GM12878 (cell line): ENCODE results near the gene CKMT2. TPM values are rescaled to one million over a fixed set of nuclear protein-coding genes. Genes with fewer than 3 reads are reported as not detected.

ENCODE experiments used
- ATAC-seq: fragments of 200-7000 bp; cut with Tn5 transposase; 3 replicates; pipeline ENCODE4 v1.9.1; 2020; ENCODE audit warnings: mild to moderate bottlenecking, moderate library complexity
- BruUV-seq: library from RNA; stranded (reverse); fragments of 400-500 nt; replicated peaks from 2 replicates; lab custom pipeline; 2021; lab: Mats Ljungman, UMichigan
- CTCF ChIA-PET: fragments of 300-600 bp; sonication (Branson Sonifier 250); formaldehyde crosslinking; extraction: SDS; loops from one replicate; lab custom pipeline; 2021; ENCODE audit warnings: inconsistent platforms; lab: Yijun Ruan, JAX
- POLR2A ChIA-PET: fragments of 350-600 bp; formaldehyde crosslinking; extraction: SDS; loops from one replicate; lab custom pipeline; 2021; ENCODE audit warnings: inconsistent platforms; lab: Charles Lee
- RAD21 ChIA-PET: fragments of 300-600 bp; sonication (Branson Sonifier 250); formaldehyde crosslinking; loops from one replicate; lab custom pipeline; 2023; ENCODE audit warnings: antibody characterized with exemption; ENCODE audit not compliant: unreplicated experiment; lab: Charles Lee
- SMC1A ChIA-PET: fragments of 300-600 bp; sonication (Branson Sonifier 250); formaldehyde crosslinking; loops from one replicate; lab custom pipeline; 2023; ENCODE audit not compliant: unreplicated experiment, uncharacterized antibody; lab: Charles Lee
- DNase-seq: peaks from one replicate; pipeline ENCODE4 v3.0.0-alpha.2; 2011; ENCODE audit warnings: low read depth, low spot score
- FAIRE-seq: peaks from 3 replicates; lab custom pipeline; 2011; peaks lifted over from hg19 to GRCh38; lab: Jason Lieb, UNC
- H2AFZ ChIP-seq: 2 replicates; pipeline ENCODE4 v1.6.0; 2011; ENCODE audit warnings: low read depth, low read length, control low read depth; ENCODE audit not compliant: control insufficient read depth
- H3K27ac ChIP-seq: 2 replicates; pipeline ENCODE4 v1.5.1; 2011; ENCODE audit warnings: control low read depth; ENCODE audit not compliant: control insufficient read depth, insufficient read depth
- H3K27me3 ChIP-seq, 2 experiments: replicated peaks in 1 of 2; 2 replicates each; pipeline versions ENCODE4 v1.6.0 to v1.6.1; 2011; ENCODE audit warnings: low read length in 1 of 2; ENCODE audit not compliant: control insufficient read depth in 2 of 2, insufficient read depth in 2 of 2
- H3K36me3 ChIP-seq, 2 experiments: 2 replicates each; pipeline ENCODE4 v1.5.1; 2011; ENCODE audit warnings: low read length in 1 of 2; ENCODE audit not compliant: control insufficient read depth in 2 of 2, insufficient read depth in 2 of 2
- H3K4me1 ChIP-seq: 2 replicates; pipeline ENCODE4 v1.6.1; 2011; ENCODE audit warnings: mild to moderate bottlenecking, low read length, moderate library complexity, mixed read lengths; ENCODE audit not compliant: control insufficient read depth, insufficient read depth
- H3K4me2 ChIP-seq: 2 replicates; pipeline ENCODE4 v1.6.0; 2011; ENCODE audit warnings: control low read depth; ENCODE audit not compliant: control insufficient read depth, insufficient read depth
- H3K4me3 ChIP-seq: fragments of 200-600 bp; sonication (generic); 2 replicates; pipeline ENCODE4 v1.5.1; 2016
- H3K79me2 ChIP-seq: 2 replicates; pipeline ENCODE4 v1.6.0; 2011; ENCODE audit warnings: low read length; ENCODE audit not compliant: control insufficient read depth, insufficient read depth
- H3K9ac ChIP-seq: 2 replicates; pipeline ENCODE4 v1.8.0; 2011; ENCODE audit warnings: low read length, control low read depth, mixed read lengths; ENCODE audit not compliant: control insufficient read depth, insufficient read depth
- H3K9me3 ChIP-seq: replicated peaks from 3 replicates; pipeline ENCODE4 v1.5.1; 2011; ENCODE audit warnings: mild to moderate bottlenecking, low read length; ENCODE audit not compliant: control insufficient read depth, insufficient read depth
- H4K20me1 ChIP-seq: 2 replicates; pipeline ENCODE4 v1.6.0; 2011; ENCODE audit not compliant: control insufficient read depth, insufficient read depth
- BACH1 ChIP-seq: fragments of 450-650 bp; IDR thresholded peaks from 2 replicates; pipeline ENCODE4 v1.6.1; 2017; ENCODE audit warnings: mild to moderate bottlenecking, borderline replicate concordance
- KDM1A ChIP-seq: fragments of 200-600 bp; sonication (generic); IDR thresholded peaks from 2 replicates; pipeline ENCODE4 v1.6.1; 2016; ENCODE audit warnings: borderline replicate concordance
- POLR2A ChIP-seq: IDR thresholded peaks from 2 replicates; pipeline ENCODE4 v1.6.1; 2011; ENCODE audit warnings: low read depth, mild to moderate bottlenecking, low read length
- TCF7 ChIP-seq: IDR thresholded peaks from 2 replicates; pipeline ENCODE4 v1.6.1; 2014; ENCODE audit warnings: antibody characterized with exemption, borderline replicate concordance
- ZNF217 ChIP-seq: fragments of 450-650 bp; IDR thresholded peaks from 2 replicates; pipeline ENCODE4 v1.6.1; 2017; ENCODE audit warnings: antibody characterized with exemption, mild to moderate bottlenecking
- ZSCAN29 ChIP-seq: fragments of 450-650 bp; IDR thresholded peaks from 2 replicates; pipeline ENCODE4 v1.6.1; 2017; ENCODE audit warnings: mild to moderate bottlenecking, moderate library complexity
- ZZZ3 ChIP-seq: IDR thresholded peaks from 2 replicates; pipeline ENCODE4 v1.6.1; 2011; ENCODE audit warnings: low read depth; ENCODE audit not compliant: control insufficient read depth, insufficient read length
- WGBS: methylation state at CpG from one replicate; pipeline ENCODE4 v1.1.6; 2016; ENCODE audit warnings: low lambda C conversion rate; ENCODE audit not compliant: insufficient replicate concordance, insufficient coverage; ENCODE audit errors: missing lambda C conversion rate; 5-methylcytosine and 5-hydroxymethylcytosine counted together
- in situ Hi-C: fragments of 300-500 bp; cut with MboI; formaldehyde crosslinking; loops from 9 replicates; pipeline ENCODE4 v1.14.3; 2018; ENCODE audit warnings: mixed read lengths
- intact Hi-C: fragments of 100-400 bp; cut with micrococcal nuclease; formaldehyde crosslinking; loops from one replicate; pipeline ENCODE4 v1.14.2; 2022; ENCODE audit not compliant: unreplicated experiment
- polyA plus RNA-seq, 11 experiments: library from polyadenylated mRNA; depleted of rRNA in 4 of 11; unstranded in 6 of 11; stranded (reverse) in 5 of 11; fragments of >200 nt; fragmentation: Nextera tagmentation in 4 of 11; fragmentation: Illumina TruSeq in 1 of 11; extraction: Ambion mirVana in 4 of 11; extraction: Trizol in 1 of 11; gene quantifications; 1 replicate in 1 of 11; 2 replicates in 10 of 11; pipeline versions ENCODE4 v1.2.1 to v1.2.3, GENCODE V29; 2011 to 2016; ENCODE audit warnings: inconsistent platforms in 2 of 11, missing spikeins in 2 of 11, low read depth in 1 of 11
- total RNA-seq, 4 experiments: library from RNA; depleted of rRNA in 3 of 4; stranded (reverse); fragments of >200 nt in 3 of 4; fragmentation: Illumina TruSeq in 1 of 4; extraction: Trizol in 1 of 4; gene quantifications; 2 replicates each; pipeline versions ENCODE4 v1.2.1 to v1.2.3, GENCODE V29; 2013 to 2021
- TF ChIP-seq, protein P1 (sequence below): fragments of 450-650 bp; IDR thresholded peaks from 2 replicates; pipeline ENCODE4 v1.6.1; 2017; ENCODE audit warnings: mild to moderate bottlenecking, moderate library complexity
- TF ChIP-seq, protein P2 (sequence below): IDR thresholded peaks from 2 replicates; pipeline ENCODE4 v1.6.1; 2012; ENCODE audit warnings: low read depth, low read length, improper control_type of control experiment
- TF ChIP-seq, protein P3 (sequence below): fragments of 450-650 bp; formaldehyde crosslinking; IDR thresholded peaks from 2 replicates; pipeline ENCODE4 v1.4.0; 2020; ENCODE audit warnings: mild to moderate bottlenecking, moderate library complexity
- TF ChIP-seq, protein P4 (sequence below): IDR thresholded peaks from 2 replicates; pipeline ENCODE4 v1.6.1; 2012; ENCODE audit warnings: low read depth, low read length, improper control_type of control experiment
- TF ChIP-seq, protein P5 (sequence below): fragments of 450-650 bp; IDR thresholded peaks from 2 replicates; pipeline ENCODE4 v1.6.1; 2017; ENCODE audit warnings: borderline replicate concordance

Gene CKMT2
- total and polyA plus RNA-seq, 10 of the 15 experiments (the other 5 are each of a cell fraction or from before 2014, with no cell fraction given) = 0.70 to 1.2 TPM; not detected in 8

DNA sequence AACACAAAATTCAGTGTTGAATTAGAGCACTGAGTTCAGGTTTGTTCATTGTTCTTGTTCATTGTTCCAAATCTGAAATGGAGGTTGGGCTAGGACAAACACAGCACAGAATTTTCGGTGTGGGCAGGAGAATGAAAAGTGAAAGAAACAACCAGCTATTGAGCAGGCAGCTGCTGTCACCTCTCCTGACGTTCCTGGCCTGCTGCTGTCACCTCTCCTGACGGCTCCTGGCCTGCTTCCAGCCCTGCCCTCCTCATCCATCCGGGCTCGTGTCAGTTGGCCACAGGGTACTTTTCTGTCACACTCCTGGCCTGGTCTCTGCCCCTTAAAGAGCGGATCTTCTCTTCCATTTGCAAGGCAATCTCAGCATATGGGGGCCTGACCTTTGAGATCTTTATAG, 45.2 kb upstream of the CKMT2 start (continued):
- TF ChIP-seq, protein P1, sequence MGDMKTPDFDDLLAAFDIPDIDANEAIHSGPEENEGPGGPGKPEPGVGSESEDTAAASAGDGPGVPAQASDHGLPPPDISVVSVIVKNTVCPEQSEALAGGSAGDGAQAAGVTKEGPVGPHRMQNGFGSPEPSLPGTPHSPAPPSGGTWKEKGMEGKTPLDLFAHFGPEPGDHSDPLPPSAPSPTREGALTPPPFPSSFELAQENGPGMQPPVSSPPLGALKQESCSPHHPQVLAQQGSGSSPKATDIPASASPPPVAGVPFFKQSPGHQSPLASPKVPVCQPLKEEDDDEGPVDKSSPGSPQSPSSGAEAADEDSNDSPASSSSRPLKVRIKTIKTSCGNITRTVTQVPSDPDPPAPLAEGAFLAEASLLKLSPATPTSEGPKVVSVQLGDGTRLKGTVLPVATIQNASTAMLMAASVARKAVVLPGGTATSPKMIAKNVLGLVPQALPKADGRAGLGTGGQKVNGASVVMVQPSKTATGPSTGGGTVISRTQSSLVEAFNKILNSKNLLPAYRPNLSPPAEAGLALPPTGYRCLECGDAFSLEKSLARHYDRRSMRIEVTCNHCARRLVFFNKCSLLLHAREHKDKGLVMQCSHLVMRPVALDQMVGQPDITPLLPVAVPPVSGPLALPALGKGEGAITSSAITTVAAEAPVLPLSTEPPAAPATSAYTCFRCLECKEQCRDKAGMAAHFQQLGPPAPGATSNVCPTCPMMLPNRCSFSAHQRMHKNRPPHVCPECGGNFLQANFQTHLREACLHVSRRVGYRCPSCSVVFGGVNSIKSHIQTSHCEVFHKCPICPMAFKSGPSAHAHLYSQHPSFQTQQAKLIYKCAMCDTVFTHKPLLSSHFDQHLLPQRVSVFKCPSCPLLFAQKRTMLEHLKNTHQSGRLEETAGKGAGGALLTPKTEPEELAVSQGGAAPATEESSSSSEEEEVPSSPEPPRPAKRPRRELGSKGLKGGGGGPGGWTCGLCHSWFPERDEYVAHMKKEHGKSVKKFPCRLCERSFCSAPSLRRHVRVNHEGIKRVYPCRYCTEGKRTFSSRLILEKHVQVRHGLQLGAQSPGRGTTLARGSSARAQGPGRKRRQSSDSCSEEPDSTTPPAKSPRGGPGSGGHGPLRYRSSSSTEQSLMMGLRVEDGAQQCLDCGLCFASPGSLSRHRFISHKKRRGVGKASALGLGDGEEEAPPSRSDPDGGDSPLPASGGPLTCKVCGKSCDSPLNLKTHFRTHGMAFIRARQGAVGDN = 0 out of 2 replicates have a peak, but pooled peaks have one; percentile 15
- TF ChIP-seq, protein P2, sequence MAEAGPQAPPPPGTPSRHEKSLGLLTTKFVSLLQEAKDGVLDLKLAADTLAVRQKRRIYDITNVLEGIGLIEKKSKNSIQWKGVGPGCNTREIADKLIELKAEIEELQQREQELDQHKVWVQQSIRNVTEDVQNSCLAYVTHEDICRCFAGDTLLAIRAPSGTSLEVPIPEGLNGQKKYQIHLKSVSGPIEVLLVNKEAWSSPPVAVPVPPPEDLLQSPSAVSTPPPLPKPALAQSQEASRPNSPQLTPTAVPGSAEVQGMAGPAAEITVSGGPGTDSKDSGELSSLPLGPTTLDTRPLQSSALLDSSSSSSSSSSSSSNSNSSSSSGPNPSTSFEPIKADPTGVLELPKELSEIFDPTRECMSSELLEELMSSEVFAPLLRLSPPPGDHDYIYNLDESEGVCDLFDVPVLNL = no peak
- peak; percentile 31; the same call in 1 of the 2 replicates for TF ChIP-seq POLR2A

DNA sequence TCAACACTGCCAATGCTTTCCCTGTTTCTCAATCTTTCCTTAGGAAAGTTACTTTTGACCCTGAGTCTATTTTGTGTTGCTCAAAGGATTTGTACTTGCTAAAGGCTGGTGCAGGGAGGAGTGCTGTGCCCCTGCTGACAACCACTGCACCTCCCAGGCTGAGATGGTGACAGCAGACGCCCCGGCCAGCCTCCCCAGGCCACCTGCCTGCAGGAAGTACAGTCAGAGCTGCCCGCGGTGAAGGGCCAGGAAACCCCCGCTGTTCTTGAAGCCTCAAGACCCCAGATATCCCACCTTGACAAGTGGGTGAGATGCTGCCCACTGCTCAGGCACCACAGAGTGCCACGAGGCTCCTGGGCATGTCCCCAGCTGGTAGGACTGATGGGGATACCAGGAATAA, 44.2 kb upstream of the CKMT2 start:
- in situ Hi-C loops = no loop called here
- BruUV-seq = no TSS peak
- TF ChIP-seq, protein P3, sequence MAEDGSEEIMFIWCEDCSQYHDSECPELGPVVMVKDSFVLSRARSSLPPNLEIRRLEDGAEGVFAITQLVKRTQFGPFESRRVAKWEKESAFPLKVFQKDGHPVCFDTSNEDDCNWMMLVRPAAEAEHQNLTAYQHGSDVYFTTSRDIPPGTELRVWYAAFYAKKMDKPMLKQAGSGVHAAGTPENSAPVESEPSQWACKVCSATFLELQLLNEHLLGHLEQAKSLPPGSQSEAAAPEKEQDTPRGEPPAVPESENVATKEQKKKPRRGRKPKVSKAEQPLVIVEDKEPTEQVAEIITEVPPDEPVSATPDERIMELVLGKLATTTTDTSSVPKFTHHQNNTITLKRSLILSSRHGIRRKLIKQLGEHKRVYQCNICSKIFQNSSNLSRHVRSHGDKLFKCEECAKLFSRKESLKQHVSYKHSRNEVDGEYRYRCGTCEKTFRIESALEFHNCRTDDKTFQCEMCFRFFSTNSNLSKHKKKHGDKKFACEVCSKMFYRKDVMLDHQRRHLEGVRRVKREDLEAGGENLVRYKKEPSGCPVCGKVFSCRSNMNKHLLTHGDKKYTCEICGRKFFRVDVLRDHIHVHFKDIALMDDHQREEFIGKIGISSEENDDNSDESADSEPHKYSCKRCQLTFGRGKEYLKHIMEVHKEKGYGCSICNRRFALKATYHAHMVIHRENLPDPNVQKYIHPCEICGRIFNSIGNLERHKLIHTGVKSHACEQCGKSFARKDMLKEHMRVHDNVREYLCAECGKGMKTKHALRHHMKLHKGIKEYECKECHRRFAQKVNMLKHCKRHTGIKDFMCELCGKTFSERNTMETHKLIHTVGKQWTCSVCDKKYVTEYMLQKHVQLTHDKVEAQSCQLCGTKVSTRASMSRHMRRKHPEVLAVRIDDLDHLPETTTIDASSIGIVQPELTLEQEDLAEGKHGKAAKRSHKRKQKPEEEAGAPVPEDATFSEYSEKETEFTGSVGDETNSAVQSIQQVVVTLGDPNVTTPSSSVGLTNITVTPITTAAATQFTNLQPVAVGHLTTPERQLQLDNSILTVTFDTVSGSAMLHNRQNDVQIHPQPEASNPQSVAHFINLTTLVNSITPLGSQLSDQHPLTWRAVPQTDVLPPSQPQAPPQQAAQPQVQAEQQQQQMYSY (CRISPR knock-in tag) = no peak
- TF ChIP-seq, protein P4, sequence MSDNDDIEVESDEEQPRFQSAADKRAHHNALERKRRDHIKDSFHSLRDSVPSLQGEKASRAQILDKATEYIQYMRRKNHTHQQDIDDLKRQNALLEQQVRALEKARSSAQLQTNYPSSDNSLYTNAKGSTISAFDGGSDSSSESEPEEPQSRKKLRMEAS = no peak
- TF ChIP-seq ZZZ3 = no peak
- no peak for TF ChIP-seq ZNF217
- TF ChIP-seq, protein P5, sequence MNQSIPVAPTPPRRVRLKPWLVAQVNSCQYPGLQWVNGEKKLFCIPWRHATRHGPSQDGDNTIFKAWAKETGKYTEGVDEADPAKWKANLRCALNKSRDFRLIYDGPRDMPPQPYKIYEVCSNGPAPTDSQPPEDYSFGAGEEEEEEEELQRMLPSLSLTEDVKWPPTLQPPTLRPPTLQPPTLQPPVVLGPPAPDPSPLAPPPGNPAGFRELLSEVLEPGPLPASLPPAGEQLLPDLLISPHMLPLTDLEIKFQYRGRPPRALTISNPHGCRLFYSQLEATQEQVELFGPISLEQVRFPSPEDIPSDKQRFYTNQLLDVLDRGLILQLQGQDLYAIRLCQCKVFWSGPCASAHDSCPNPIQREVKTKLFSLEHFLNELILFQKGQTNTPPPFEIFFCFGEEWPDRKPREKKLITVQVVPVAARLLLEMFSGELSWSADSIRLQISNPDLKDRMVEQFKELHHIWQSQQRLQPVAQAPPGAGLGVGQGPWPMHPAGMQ = no peak
- TF ChIP-seq ZSCAN29 = no peak
- no peak for TF ChIP-seq BACH1
- TF ChIP-seq TCF7 = no peak
- no peak for TF ChIP-seq KDM1A

More for the DNA sequence above, 44.2 kb upstream of the CKMT2 start:
- WGBS = 19% methylated on average over 6 of the region's 6 CpGs
- no peaks in the 10 kb centered on the region for H3K9me3 ChIP-seq
- no peaks in the 10 kb centered on the region for H3K79me2 ChIP-seq
- SMC1A ChIA-PET = no interaction called here
- DNase-seq (no peak), FAIRE-seq (no peak), ATAC-seq (peak; percentile 84)
- H3K27me3 ChIP-seq = no peaks in the 10 kb centered on the region
- no peak overlapping the region for H3K9ac ChIP-seq
- no peaks in the 10 kb centered on the region for H4K20me1 ChIP-seq
- RAD21 ChIA-PET = interaction anchor here (0.7 kb wide), 1 partner anchor 506 kb away, joined by 4 read pairs; no protein-coding TSS in a partner anchor
- H3K27ac ChIP-seq = no peak overlapping the region
- CTCF ChIA-PET = interaction anchor here (0.6 to 5.3 kb wide), 4 partner anchors 18 to 997 kb away, joined by 3 to 24 read pairs (median 4); no protein-coding TSS in a partner anchor
- H3K4me3 ChIP-seq = no peak overlapping the region
- POLR2A ChIA-PET = interaction anchor here (0.6 to 0.7 kb wide), 2 partner anchors 511 to 933 kb away, joined by 3 read pairs; partner anchors contain the start of gene SERINC5
- no peak overlapping the region; the same call in 1 of the 2 replicates for H3K4me2 ChIP-seq
- intact Hi-C loops = no loop called here
- peaks cover 15% of the 10 kb centered on the region for H3K4me1 ChIP-seq
- peak overlapping the region; percentile 55 for H2AFZ ChIP-seq
- no peaks in the 10 kb centered on the region for H3K36me3 ChIP-seq
